Subcutaneous adipose tissue (tissue), 4 donors: ENCODE results near the gene GAK. TPM values are rescaled to one million over a fixed set of nuclear protein-coding genes. Genes with fewer than 3 reads are reported as not detected.

Experiments used
- CTCF ChIP-seq: fragments of 450-650 bp; IDR thresholded peaks from one replicate; pipeline ENCODE4 v1.5.1; 2016; ENCODE audit warnings: low read depth, mild to moderate bottlenecking, control low read depth, antibody characterized with exemption, moderate library complexity
- total RNA-seq, 4 donors: library from RNA; depleted of rRNA; stranded (reverse); fragments of >200 nt; gene quantifications; one replicate each; pipeline ENCODE4 v1.1.0, GENCODE V29; 2016

GAK gene
- total RNA-seq, 4 donors from 2014 or later = 37.3 to 124 (median 58.7) TPM

- TF ChIP-seq CTCF = no peak
Measured at GRCh38 chr4:825971-826330, 106.2 kb downstream of the GAK start, which contains the start of gene CPLX1. Gene CPLX1 (minus strand): TSS chr4:826129. CDS start chr4:824522, 1,607 bp downstream.

GRCh38 chr4:825063-825970 lies 106.8 kb downstream of the GAK start:
- no peak for TF ChIP-seq CTCF

- no peak for TF ChIP-seq CTCF
Measured at GRCh38 chr4:824461-825062, 107.6 kb downstream of the GAK start.

- no peak for TF ChIP-seq CTCF
Measured at GRCh38 chr4:823761-824460, 108.2 kb downstream of the GAK start.

- TF ChIP-seq CTCF = no peak
Measured at GRCh38 chr4:823176-823760, 108.8 kb downstream of the GAK start.

GRCh38 chr4:822361-823175 lies 109.5 kb downstream of the GAK start:
- TF ChIP-seq CTCF = no peak
